NCI-H146 treated with DMSO at 0.1 percent for 48 hours (cell line): ENCODE data around the gene MEDAG.
"Not testable (repeated sequence)": the region's sequence is repeated elsewhere in the genome, so short reads cannot be mapped to it uniquely, and the experiment has no call there.

Source experiments
- DNase-seq: peaks from one replicate; lab custom pipeline; 2025; ENCODE audit not compliant: unreplicated experiment; lab: John Stamatoyannopoulos, UW

Gene MEDAG

DNA sequence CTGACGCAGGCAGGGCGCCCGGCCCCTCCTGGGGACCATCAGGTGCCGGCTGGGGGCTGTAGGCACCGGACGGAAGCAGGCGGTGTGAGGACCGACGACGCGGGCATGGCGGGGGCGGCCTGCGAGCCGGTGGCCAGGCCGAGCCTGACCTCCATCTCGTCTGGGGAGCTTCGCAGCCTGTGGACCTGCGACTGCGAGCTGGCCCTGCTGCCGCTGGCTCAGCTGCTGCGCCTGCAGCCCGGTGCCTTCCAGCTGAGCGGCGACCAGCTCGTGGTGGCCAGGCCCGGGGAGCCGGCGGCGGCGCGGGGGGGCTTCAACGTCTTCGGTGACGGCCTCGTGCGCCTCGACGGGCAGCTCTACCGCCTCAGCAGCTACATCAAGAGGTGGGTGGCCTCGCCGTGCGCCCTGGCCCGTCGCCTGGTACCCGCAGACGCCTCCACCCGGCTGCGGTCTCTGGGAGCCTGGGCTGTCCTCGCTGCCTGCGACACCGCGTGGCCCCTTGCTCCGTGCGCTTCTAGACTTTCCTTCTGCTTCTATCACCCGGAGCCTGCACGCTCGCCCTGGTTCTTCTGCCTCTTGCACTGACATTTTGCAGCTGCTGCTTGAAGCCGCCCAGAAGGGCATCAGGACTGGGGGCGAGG, 460 bp downstream of the MEDAG start:
- DNase-seq, result no peak

DNA sequence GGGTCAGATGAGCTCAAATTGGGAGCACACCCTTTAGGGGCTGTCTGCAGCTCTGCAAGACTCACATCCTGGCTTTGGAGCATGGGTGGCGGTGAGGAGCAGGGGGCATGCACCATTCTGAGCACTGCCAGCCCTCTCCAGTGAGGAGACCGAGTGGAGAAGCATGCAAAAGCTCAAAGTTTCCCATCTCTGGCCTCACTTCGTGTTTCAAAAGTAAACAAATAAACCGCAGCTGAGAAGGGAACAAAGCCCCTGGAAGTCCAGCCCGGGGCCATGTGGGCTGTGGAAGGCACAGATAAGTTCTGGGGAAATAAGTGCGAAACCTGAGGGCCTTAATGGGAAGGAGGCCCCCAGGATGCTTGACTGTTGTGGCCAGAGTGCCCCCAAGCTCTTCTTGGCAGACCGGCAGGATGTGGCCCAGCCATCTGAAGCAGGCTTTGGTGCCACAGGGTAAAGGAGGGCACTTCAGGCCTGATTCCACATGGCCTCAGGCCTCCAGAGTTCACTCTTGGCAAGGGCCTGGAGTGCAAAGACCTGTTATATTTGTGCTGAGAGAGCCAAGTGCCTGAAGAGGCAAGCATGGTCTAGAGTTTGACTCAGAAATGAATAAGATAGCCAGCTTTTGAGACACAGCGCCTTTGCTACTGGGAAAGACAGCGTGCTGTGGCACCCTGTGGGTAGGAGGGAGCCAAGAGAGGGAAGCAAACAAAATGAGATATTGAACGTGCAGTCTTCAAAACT, 1.2 kb downstream of the MEDAG start:
- DNase-seq, result no peak

DNA sequence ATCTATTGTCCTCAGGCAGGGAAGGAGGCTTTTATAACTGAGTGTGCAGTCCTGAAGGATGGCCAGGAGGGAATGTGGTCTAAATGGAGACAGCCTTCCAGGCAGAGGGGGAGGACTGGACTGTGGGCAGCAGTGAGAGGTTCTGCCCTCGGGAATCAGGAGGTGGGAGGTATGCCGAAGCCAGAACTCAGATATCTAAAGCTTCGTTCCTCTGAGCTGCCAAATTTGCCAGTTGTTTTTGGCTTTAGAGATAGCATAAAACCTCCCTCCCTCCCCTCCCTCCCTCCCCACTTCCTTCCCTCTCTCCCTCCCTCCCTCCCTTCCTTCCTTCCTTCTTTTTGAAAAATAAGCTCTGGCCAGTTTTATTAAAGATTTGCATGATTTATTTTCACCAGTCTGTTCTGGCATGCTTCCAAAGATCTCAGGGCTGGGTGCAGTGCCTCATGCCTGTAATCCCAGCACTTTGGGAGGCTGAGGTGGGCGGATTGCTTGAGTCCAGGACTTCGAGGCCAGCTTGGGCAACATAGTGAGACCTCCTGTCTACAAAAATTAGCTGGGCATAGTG, 2.4 kb downstream of the MEDAG start:
- no peak for DNase-seq

DNA sequence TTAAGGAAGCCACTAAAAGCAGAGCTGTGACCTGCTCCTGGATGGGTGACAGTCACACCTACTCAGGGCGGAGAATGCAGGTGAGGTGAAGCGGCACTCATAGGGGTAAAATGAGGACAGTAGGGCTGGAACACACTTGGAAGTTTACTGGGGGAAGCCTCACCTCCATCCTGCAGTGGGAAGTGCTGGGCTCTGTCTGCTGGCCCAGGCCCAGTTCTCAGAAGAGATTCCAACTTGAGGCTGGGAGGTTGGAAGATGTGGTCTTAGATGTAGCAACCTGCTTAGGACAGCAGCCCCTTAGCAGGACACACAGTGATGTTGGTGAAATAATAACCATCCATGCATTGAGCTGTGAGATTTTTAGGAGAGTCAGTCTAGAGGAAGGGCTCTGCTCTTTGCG, 4.6 kb downstream of the MEDAG start:
- no peak for DNase-seq

DNA sequence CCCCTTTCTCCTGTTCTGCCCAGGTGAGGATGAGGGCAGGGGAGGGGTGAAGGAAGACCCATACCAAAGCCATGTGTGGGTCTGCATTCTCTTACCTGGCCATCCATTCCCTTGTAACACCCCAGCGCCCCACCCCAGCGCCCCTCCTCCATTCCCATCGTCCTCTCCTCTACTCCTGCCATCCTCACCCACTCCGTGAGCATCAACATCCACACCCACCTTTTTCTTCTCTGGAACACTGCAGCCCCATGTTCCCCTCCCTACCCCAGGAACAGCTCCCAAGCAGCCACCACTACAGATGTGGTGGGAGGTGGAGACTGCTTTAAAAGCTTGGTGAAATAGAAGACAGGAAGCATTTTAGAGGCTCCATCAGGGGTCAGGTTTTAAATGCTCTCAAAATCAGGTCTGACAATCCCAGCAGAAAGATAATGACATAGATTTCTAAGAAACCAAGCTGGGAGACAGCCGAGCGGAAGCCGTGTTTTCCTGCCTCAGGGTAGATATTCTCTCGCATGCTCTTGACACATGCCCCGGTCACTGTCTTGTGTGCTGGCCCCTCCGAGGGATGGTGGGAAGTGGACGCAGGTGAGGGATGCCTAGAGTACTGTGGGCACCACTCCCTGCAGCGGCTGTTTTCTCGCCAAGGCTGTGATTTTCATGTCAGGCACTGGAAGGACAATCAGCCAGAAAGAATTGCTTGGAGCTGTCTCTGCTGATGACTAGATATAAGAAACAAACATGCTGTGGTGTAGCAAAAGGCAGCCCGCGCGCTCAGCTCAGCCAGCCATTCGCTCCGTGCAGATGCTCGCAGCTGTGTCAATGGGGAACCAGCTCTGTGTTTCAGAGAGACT, 9.8 kb downstream of the MEDAG start:
- no peak for DNase-seq

DNA sequence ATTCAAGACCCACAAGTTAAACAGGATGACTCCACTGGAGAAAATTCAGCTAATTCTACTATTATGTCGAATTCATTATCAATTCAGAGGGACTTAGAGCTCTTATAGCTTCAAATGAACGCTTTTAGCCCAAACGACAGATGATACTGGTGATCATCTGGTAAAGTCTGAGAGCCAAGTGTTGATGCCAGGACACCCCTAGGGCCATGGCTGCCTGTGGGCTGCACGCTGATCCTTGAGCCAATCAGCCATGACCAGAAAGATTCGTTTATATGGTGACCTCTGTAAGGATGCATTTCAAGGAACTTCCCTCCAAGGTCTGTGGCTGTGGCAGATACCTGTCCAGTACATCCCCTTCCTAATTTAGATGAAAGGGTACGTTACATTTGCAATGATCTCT, 10.9 kb downstream of the MEDAG start:
- DNase-seq, result no peak

DNA sequence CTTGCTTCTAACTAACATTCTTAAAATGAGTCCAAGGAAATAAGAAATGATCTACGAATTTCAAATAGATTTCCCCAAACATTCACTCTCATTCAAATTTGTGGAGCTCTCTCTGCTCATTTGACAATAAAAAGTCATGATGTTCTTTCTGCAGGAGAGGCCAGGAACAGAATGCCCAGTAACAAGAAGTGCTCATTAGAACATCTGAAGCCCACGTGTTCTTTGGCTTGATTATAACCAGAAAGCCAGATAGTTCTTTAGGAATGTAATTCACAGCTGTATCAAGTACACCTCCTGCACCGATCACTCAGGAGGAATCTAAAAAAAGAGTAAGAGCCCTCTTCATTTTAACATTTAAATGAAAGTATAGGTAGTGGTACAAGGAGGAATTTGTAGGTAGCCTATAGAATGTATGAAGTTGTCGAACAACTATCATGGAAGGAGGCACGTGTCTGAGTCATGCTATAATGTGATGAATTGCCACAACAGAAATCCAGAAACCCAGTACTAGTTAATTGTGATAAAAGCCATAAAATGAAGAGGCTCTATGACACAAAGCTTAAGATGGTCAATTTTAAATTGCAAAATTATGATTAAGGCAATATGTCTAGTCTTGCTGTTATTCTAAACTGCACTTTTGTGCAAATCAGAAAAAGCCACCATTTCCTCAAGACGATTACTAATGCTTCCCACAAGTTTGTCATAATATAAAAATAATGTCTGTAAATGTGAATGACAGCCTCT, 12.8 kb downstream of the MEDAG start:
- DNase-seq, result no peak

DNA sequence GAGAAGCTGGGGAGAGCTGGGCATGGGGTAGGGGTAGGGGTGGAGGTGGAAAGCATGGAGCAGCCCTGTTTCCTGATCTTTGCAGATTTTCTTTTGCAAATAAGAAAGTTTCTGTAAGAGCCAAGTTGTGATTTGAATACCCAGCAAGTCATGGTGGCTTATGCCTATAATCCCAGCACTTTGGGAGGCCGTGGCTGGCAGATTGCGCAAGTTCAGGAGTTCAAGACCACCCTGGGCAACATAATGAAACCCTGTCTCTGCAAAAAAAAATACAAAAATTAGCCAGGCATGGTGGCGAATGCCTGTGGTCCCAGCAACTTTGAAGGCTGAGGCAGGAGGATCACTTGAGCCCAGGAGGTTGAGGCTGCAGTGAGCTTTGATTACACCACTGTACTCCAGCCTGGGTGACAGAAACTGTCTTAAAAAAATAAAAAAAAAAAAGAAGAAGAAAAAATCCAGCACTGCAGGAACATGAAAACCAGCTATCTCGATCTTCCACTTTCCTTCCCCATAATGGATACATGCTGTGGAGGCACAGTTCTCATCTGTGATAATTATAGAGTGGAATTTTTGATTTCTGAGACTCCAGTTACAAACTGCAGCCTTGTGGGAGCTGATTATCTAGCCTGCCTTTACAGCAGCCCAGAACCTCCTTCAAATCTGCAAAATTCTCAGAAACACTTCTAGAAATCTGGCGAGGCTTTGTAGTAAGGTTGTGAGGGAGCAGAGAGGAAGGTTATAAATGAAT, 14.3 kb downstream of the MEDAG start:
- DNase-seq, result no peak

- DNase-seq, result no peak
These were observed 17.3 kb downstream of the MEDAG start for GRCh38 chr13:30923418-30923817.

DNA sequence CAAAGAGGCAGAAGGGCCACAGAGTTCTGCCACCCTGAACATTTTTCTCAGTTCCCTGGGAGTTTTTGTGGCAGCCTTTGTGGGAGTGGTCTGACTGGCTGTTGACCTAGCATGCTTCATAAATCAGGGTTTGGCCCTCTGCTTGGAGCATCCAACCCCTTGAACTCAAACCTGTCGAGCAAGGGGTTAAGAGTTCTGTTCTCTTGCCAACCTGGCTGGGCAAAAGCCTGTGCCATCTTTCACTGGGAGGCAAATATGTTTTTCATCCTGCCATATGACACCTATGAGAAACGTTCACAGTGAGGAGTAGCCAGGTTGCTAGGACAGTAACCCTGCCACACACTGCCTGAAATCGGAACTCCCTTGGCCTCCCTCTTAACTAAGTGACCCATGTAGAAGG, 18.6 kb downstream of the MEDAG start:
- no peak for DNase-seq

- no peak for DNase-seq
These were observed 19.4 kb downstream of the MEDAG start for GRCh38 chr13:30925429-30925828.

DNA sequence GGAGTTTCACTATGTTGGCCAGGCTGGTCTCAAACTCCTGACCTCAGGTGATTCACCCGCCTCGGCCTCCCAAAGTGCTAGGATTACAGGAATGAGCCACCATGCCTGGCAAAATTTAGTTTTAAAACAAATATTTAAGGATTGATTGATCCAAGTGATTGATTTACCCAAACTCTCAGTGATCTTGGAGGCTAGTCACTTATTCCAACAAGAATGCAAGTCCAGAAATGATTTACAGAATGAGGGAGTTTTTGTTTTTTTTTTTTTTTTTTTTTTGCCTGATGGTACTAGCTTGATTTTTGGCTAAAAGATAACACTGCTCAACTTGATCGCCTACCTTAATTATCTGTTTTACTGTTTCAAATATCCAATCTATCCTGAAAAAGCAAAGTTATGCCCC, 20.7 kb downstream of the MEDAG start:
- no peak for DNase-seq

DNA sequence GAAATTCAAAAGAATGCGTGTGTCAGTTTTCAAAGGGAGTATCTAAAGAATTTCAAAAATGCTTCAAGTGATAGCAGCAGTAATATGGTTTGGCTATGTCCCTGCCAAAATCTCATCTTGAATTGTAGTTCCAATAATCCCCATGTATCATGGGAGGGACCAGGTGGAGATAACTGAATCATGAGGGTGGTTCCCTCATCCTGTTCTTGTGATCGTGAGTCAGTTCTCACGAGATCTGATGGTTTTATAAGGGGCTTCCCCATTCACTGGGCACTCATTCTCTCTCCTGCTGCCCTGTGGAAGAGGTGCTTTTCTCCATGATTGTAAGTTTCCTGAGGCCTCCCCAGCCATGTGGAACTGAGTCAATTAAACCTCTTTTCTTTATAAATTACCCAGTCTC, 21.1 kb downstream of the MEDAG start:
- not testable (repeated sequence) for DNase-seq

DNA sequence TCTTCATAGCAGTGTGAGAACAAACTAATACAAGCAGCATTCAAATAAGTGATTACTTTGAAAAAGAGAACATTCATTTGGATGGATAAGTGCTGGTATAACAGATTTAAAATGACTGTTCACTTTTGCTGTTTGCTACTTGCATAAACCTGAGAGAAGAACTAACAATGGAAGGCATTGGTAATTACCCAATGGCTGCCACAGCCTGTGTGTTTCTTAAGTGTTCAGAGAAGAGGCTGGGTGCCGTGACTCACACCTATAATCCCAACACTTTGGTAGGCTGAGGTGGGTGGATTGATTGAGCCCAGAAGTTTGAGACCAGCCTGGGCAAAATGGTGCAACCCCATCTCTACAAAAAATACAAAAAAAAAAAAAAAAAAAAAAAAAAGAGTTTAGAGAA, 21.5 kb downstream of the MEDAG start:
- DNase-seq, result no peak

- no peak for DNase-seq
These were observed 22.9 kb downstream of the MEDAG start for GRCh38 chr13:30928978-30929377.

DNA sequence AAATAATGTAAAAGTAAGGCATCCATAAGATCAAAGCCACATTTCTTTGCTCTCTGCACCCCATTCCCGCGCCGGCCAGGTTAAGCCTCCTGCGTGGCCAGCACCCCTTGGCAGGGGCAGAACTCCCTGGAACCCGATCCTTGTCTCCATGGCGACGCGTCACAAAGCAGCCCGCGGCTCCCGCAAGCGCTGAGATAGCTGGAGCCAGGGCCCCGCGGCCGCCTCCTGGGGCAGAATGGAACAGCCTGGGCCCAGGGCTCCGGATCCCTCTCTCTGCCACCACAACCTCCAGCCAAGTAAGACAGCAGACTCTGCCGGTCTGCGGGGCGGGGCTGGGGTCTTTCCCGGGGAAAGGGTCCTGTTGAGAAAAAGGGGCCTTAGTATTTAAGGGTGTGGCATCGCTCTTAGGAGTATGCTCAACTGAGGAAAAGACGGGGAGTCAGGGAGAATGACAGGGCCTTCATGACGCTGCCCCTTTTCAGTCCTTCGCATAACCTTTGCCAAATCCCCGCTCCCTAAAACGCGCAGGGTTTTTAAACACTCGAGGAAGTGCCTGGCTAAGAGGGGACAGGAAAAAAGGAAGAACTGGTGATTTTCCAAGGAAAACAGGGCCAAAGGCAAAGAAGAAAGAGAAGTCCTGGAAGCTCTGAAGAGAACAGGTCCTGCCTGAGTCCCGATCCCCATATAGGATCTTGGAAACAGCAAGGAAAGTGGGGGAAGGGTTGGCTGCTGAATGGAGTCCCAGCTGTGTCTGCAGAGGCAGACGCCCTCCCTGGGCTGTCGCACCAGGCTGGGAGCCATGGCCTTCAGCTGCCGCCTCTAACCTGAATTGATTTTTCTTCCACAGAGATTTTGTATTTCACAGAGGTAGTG, 26.6 kb downstream of the MEDAG start, which contains the start of gene TEX26:
TEX26 (plus strand) TSS at position 176 of the 873 bp plus-strand sequence; CDS start at position 236, 60 bp downstream.
- no peak for DNase-seq

DNA sequence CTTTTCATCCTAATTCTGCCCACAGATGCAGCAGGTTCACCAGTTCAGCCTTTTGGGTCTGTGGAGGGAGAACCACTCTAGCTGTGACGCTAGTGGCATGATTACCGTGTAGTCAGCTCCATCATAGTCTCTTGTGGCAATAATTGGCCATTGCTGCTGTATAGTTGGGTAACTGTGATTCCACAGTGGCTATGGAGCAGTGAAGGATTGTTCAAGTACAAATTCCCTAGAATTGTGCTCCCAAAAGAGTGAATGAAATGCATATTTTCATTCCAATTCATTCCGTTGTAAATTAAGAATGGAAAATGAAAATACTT, 27.2 kb downstream of the MEDAG start:
- no peak for DNase-seq

DNA sequence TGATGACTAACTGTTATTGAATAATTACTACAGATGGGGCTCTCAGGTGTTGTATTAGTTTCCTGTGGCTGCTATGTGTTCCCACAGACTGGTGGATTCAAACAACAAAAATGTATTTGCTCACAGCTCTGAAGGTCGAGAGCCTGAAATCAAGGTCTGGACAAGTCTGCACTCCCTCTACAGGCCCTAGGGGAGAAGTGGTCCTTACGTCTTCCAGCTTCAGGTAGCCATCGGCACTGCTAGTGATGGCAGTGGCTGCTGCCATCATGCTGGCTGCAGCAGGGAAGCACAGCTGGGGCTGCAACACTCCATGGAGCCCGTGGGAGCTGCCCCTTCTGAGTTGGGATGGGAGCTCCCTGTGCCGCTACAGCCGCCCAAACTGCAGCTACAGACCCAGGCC, 28.3 kb downstream of the MEDAG start:
- DNase-seq, result no peak

- no peak for DNase-seq
These were observed 28.7 kb downstream of the MEDAG start for GRCh38 chr13:30934803-30935202.
